Mammary epithelial cell (primary cell): ENCODE results near the gene PCDHGB5.
"Not testable (repeated sequence)": the region's sequence is repeated elsewhere in the genome, so short reads cannot be mapped to it uniquely, and the experiment has no call there.

Experiments used
- CTCF ChIP-seq, 2 donors: IDR thresholded peaks in 1 of 2; conservative IDR thresholded peaks in 1 of 2; 2 replicates each; pipeline ENCODE4 v1.5.1; 2011 to 2012; ENCODE audit warnings: inconsistent platforms in 2 of 2, low read length in 2 of 2, mild to moderate bottlenecking in 2 of 2, control low read depth in 1 of 2, low read depth in 1 of 2; ENCODE audit not compliant: insufficient read depth in 1 of 2; ENCODE audit errors: extremely low read depth in 1 of 2
- EZH2 ChIP-seq: IDR thresholded peaks from 2 replicates; pipeline ENCODE4 v1.6.1; 2012; ENCODE audit warnings: low read length, inconsistent platforms, borderline replicate concordance

DNA sequence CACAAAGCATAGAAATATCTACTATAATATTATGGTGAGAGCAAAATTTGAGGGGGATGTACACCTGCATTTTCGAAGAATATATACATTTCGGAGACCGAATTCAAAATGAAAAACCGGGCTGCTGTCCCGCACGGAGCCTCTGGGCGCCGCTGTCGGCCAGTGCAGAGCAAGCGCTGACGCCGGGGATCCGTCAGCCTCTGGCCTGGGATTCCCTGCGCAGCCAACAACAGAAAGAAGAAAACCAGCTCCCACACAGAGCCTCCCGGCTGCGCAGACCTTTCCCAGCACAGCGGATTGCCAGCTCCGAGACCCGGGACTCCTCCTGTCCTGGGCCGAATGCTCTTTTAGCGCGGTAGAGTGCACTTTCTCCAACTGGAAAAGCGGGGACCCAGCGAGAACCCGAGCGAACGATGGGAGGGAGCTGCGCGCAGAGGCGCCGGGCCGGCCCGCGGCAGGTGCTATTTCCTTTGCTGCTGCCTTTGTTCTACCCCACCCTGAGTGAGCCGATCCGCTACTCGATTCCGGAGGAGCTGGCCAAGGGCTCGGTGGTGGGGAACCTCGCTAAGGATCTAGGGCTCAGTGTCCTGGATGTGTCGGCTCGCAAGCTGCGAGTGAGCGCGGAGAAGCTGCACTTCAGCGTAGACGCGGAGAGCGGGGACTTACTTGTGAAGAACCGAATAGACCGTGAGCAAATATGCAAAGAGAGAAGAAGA is 10.2 kb downstream of the PCDHGB5 start, which contains the start of gene PCDHGB6:
- TF ChIP-seq CTCF (conservative IDR thresholded peaks at IDR 0.05 in 1 of 2, IDR thresholded peaks at IDR 0.05 in 1 of 2; ENCODE audit: extremely low read depth in 1 of 2, insufficient read depth in 1 of 2, low read depth in 1 of 2, low read length in 2 of 2), result peak; percentile 12 to 14
- TF ChIP-seq EZH2, result not testable (repeated sequence)
